Iris pigment epithelial cell (primary cell): ENCODE data around the gene RMDN2.
"Not testable (repeated sequence)": the region's sequence is repeated elsewhere in the genome, so short reads cannot be mapped to it uniquely, and the experiment has no call there.

ENCODE experiments used
- DNase-seq: peaks from one replicate; pipeline ENCODE4 v3.0.0-alpha.2; 2011; ENCODE audit warnings: low read depth

Gene RMDN2

DNA sequence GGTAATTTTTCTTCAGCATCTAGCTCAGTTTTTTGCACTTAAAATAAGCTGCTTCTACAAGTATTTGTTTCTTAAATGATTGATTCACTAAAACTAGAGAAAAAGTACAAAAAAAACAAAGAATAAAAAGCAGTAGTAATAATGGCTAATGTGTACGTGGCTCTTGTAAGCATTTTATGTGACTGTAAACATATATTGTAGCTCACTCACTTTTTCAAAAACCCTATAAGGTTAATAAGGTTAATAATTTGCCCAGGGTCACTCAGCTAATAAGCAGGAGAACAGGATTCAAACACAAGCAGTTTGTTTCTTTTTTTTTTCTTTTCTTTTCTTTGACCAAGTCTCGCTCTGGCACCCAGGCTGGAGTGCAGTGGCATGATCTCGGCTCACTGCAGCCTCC is 67.5 kb downstream of the RMDN2 start:
- DNase-seq: no peak

GRCh38 chr2:37993143-37993542 is 68.1 kb downstream of the RMDN2 start:
- peak; percentile 69 for DNase-seq

GRCh38 chr2:37997629-37998028 is 72.5 kb downstream of the RMDN2 start:
- DNase-seq: peak; percentile 33

DNA sequence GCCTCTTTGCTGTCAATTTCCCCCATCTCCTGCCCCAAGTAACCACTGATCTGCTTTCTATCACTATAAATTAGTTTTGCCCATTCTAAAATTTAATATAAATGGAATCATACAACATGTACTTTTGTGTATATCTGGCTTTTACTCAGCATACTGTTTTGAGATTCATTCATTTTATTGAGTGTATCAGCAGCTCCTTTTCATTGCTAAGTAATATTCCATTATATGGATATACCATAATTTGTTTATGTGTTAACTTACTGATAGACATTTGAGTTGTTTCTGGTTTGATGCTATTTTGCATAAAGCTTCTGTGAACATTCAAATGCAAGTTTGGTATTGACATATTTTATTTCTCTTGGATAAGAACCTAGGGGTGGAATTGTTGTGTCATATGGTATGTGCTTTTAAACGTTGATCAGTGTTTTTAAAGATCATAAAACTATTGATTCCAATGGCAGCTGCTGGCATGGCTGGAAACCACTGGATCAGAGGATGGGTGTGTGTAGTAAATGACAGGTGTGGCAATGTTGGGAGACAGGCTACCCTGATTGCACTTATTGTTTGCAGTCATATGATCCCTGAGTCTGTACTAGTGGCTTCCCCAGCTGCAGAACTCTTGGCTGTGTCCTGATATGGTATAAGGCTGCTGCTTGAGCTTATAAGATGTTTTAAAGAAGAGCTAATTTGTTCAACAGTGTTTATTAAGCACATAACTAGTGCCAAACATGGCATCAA is 75.6 kb downstream of the RMDN2 start:
- no peak for DNase-seq

DNA sequence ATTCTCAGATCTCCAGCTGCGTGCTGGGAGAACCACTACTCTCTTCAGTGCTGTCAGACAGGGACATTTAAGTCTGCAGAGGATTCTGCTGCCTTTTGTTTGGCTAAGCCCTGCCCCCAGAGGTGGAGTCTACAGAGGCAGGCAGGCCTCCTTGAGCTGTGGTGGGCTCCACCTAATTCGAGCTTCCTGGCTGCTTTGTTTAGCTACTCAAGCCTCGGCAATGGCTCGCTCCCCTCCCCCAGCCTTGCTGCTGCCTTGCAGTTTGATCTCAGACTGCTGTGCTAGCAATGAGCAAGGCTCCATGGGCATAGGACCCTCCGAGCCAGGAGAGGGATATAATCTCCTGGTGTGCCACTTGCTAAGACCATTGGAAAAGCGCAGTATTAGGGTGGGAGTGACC is 85.1 kb downstream of the RMDN2 start:
- DNase-seq: not testable (repeated sequence)

GRCh38 chr2:38010995-38011394 is 85.9 kb downstream of the RMDN2 start:
- peak; percentile 44 for DNase-seq

DNA sequence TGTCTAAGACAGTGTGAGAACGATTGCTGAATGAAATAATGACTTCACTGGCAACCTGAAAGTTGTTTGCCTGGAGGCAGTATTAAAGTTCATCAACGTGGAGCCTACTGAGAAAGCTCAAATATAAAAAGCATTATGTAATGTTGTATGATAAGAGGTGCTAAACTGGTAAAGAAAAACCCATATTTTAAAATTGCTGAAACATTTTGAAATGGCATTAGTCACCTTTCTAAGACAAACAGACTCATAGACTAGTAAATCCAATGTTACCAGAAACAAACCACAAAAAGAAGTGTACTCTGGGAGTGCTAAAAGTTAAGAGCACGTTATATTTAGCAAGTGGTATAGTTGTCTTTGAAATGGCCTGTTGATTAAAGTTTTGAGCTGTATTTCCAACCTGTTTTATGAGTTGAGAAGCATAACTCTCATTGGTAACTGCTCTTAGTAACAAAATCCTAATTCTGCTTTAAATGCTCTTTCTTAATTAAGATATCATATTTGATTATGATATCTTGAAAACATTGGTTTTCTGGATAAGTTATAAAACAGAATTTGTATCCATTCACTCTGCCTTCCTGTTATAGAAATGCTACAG is 88.2 kb downstream of the RMDN2 start:
- DNase-seq: peak; percentile 86

DNA sequence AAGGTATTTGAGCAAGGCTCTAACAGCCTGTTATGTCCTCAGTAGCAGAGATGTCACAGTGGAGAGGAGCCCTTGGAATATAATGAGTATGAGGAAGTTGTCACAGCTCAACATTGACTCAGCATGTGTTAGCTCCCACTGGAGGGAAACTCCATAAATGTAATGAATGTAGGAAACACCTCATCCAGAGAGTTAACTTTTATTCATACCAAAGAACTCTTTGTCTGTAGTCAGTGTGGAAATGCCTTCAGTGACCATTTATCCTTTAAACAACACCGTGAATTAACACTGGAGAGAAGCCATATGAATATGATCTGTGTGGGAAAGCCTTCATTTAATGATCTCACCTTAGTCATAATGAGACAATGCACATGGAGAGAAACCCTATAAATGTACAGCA is 91.1 kb downstream of the RMDN2 start:
- DNase-seq: no peak

GRCh38 chr2:38017836-38018235 is 92.7 kb downstream of the RMDN2 start:
- DNase-seq: no peak

- DNase-seq: not testable (repeated sequence)
These were observed 95.4 kb downstream of the RMDN2 start for GRCh38 chr2:38020359-38021069.

- DNase-seq: no peak
These were observed 96.5 kb downstream of the RMDN2 start for GRCh38 chr2:38021589-38021988.

DNA sequence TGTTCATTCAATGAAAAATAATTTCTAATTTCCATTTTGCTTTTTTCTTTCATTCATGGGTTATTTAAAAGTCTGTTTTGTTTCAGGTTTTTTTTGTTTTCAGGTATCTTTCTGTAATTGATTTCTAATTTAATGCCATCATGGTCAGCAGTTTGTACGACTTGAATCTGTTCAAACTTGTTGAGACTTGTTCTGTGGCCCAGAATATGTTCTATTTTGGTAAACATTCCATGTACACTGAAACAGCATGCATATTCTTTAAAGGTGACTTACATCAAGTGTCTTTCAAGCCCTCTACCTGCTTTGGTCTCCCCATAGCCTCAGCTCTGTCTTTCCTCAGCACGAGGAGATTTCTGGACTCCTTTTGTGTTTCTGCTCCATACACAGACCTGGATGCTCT is 101.8 kb downstream of the RMDN2 start:
- DNase-seq: no peak

DNA sequence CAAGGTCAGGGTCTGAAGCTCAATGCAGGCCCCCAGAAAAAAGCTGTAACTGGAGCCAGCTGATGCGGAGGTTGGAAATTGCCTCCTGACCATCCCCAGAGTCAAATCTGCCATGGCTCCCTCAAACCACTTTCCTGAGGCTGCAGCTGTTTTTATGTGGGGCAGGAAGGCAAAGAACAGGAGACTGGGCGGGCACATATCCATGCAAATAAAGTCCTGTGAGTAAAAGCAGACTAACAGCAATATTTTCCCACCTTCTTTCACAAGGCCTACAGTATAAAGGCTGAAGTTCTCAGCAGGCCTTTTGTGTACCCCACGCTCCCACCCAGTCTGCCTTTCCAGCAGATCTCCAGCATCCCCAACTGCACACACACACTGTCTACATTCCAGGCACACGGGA is 103.7 kb downstream of the RMDN2 start:
- no peak for DNase-seq

DNA sequence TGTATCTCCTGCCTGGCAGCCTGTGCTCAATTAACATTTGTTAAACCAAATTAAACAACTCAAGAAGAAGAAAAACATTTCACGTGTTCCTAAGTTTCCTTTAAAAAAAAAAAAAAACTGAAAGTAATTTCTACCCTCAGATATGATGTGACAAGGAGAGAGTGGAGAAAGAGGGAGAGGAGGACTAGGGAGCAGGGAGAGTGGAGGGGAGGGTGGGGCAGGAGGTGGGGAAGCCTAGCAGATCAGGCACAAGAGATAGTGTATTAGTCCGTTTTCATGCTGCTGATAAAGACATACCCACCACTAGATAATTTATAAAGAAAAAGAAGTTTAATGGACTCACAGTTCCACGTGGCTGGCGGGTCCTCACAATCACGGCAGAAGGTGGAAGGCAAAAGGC is 104.4 kb downstream of the RMDN2 start:
- DNase-seq: no peak

DNA sequence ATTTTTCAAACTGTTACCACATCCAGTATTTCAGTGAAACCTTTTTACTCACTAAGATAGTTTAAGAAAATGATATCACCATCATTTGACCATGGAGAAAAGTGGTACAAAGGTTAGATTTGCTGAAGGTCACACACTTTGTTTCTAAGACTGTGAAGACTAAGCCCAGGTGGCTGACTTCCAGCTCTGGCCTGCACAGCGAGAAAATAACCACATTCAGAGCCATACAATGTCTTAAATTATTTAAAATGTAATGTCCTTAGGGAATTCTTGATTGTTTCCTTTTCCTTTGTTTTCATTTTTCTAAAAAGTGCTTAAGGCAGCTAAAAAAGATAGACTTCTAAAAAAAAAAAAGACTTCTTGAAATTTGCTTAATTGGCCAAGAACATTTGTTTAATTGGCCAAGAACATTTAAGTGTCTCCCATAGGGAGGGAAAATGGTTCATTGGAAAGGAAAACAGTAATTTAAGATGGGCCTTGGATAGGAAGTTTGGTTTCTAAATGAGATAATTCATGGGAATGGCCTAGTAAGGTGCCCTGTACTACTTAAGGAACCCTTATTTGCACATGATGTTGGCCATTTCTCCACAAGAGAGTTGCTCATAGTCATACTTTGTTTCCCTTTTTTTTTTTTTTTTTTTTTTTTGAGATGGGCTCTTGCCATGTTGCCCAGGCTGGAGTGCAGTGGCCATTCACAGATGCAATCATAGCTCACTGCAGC is 105.7 kb downstream of the RMDN2 start:
- no peak for DNase-seq

- DNase-seq: no peak
These were observed 107.9 kb downstream of the RMDN2 start for GRCh38 chr2:38032946-38033345.

DNA sequence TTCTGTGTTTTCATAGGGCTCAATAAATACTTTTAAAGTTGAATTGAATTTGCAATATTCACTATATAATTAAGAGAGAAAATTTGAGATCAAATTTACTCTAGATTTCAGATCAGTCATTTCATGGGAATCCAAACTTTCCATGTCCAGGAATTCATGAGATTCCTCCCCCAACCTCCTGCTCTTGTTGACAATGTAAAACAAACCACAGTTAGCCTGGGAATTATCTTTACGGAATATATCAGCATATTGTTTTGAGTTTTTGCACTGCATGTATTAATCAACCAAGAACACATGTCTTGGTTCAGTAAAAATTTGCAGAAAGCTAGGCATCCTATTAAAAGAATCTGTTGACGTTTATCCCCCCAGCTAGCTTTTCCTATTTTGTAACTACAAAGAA is 108.6 kb downstream of the RMDN2 start:
- no peak for DNase-seq

GRCh38 chr2:38035968-38036367 is 110.9 kb downstream of the RMDN2 start:
- no peak for DNase-seq

DNA sequence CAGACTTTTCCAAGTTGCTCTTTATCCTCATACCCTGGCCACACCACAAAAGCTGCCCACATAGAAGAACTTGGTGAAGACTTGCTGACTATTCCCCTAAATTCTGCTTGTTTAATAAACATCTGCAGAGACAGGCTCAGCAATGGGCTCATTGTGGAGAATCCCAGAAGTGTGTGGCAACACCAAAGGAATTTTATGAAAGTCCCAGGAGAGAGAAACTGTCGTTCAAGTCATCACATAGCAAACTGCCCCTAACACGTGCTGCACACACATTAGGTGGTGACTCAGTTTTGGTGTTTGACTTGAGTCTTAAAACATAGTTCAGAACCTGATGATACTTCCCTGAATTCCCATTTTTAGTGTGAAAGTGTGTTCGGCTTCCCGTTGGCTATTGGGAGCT is 112.2 kb downstream of the RMDN2 start:
- no peak for DNase-seq

- DNase-seq: peak; percentile 88
These were observed 112.9 kb downstream of the RMDN2 start for GRCh38 chr2:38037757-38038621.

GRCh38 chr2:38038682-38039081 is 113.6 kb downstream of the RMDN2 start:
- DNase-seq: no peak
